Vagina (tissue), 2 donors: Measurements from ENCODE around the gene GPRC5B.

Experiments
- POLR2AphosphoS5 ChIP-seq, 2 donors: sonication (generic); formaldehyde crosslinking; IDR thresholded peaks; one replicate each; pipeline ENCODE4 v1.9.0; 2017; ENCODE audit warnings: antibody characterized with exemption in 2 of 2, mild to moderate bottlenecking in 2 of 2, low read depth in 1 of 2; ENCODE audit not compliant: insufficient read depth in 1 of 2
- TF ChIP-seq, protein P1 (sequence below), 3 experiments: fragments of 450-650 bp in 2 of 3; fragments of 200-600 bp in 1 of 3; sonication (generic) in 1 of 3; IDR thresholded peaks; one replicate each; pipeline ENCODE4 v1.5.1; 2017 to 2019; ENCODE audit warnings: antibody characterized with exemption in 3 of 3, mild to moderate bottlenecking in 2 of 3, moderate library complexity in 2 of 3

DNA sequence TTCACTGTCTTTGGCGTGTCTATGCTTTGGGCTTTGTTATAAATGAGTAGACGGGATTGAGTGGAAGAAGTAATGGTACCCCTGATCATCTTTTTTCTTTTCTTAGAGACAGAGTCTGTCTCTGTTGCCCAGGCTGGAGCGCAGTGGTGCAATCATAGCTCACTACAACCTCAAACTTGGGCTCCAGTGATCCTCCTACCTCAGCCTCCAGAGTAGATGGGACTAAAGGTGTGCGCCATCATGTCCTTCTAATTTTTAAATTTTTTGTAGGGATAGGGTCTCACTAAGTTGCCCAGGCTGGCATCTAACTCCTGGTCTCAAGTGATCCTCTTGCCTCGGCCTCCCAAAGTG is 14.9 kb upstream of the GPRC5B start:
- TF ChIP-seq, protein P1, sequence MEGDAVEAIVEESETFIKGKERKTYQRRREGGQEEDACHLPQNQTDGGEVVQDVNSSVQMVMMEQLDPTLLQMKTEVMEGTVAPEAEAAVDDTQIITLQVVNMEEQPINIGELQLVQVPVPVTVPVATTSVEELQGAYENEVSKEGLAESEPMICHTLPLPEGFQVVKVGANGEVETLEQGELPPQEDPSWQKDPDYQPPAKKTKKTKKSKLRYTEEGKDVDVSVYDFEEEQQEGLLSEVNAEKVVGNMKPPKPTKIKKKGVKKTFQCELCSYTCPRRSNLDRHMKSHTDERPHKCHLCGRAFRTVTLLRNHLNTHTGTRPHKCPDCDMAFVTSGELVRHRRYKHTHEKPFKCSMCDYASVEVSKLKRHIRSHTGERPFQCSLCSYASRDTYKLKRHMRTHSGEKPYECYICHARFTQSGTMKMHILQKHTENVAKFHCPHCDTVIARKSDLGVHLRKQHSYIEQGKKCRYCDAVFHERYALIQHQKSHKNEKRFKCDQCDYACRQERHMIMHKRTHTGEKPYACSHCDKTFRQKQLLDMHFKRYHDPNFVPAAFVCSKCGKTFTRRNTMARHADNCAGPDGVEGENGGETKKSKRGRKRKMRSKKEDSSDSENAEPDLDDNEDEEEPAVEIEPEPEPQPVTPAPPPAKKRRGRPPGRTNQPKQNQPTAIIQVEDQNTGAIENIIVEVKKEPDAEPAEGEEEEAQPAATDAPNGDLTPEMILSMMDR (IDR thresholded peaks at IDR 0.05) = no peak
- no peak for TF ChIP-seq POLR2AphosphoS5 (IDR thresholded peaks at IDR 0.05; ENCODE audit: insufficient read depth in 1 of 2, low read depth in 1 of 2)
